NCI-H128 (cell line): ENCODE data around the gene MLC1.
"Not testable (repeated sequence)": the region's sequence is repeated elsewhere in the genome, so short reads cannot be mapped to it uniquely, and the experiment has no call there.

Source experiments
- DNase-seq: peaks from one replicate; lab custom pipeline; 2025; ENCODE audit not compliant: unreplicated experiment; lab: John Stamatoyannopoulos, UW

MLC1 gene

DNA sequence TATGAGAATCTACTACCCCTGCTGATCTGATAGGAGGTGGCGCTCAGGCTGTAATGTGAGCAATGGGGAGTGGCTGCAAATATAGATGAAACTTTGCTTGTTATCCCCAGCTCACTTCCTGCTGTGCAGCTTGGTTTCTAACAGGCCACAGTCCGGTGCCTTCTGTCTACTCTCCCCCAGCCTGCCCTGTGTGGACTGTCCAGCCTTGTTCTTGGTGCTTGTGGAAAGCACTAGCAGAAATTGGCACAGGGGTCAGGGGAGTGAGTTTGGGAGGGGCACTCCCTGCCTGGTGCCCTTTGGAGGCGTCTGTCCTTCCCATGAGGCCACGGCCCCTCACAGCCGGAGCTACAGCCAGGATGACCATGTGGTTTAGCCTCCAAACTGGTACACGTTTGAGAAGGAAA is 18.9 kb upstream of the MLC1 start:
- no peak for DNase-seq

- no peak for DNase-seq
These were observed 17.7 kb upstream of the MLC1 start for GRCh38 chr22:50102946-50103345.

DNA sequence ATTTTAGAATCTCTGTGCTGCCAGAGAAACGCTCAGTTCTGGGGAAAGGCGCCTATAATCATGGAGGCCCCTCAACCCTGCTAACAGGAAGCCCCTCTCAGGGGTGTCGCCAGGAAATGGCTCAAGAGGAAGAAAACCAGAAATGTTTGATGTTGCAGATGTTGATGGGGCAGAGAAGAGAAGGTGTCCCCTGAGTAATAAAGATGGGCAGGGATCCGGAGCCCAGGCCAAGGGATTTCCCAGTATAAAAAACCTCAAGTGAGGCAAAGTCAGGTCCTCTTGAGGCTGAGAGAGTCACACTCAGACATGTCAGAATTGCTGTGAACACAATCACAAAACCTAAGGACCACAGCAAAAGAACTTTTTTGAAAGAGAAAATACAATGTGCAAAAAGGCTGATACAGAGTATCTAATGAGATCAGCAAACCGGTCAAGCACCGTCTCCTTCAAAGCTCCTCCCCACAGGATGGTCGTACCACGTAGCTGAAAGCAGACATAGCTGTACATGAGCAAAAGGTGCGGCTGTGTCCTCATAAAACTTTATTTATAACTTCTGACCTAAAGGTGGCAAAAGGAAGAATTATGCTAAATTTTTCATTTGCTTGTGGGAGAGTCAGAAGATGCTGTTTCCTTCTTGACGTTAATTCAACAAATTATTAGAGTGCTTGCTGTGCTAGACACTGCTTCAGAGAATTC is 16.8 kb upstream of the MLC1 start:
- DNase-seq: no peak

DNA sequence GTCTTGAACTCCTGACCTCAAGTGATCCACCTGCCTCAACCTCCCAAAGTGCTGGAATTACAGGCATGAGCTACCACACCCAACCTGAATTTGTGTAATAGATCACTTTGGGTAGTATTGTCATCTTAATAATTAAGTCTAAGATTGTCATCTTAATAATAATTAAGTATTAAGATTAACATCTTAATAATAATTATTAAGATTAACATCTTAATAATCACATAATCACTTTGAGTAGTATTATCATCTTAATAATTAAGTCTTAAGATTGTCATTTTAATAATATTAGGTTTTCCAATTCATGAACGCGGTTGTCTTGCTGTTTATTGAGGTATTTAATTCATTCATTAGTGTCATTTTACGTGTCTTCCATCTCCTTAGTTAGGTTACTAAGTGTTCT is 12.8 kb upstream of the MLC1 start:
- no peak for DNase-seq

DNA sequence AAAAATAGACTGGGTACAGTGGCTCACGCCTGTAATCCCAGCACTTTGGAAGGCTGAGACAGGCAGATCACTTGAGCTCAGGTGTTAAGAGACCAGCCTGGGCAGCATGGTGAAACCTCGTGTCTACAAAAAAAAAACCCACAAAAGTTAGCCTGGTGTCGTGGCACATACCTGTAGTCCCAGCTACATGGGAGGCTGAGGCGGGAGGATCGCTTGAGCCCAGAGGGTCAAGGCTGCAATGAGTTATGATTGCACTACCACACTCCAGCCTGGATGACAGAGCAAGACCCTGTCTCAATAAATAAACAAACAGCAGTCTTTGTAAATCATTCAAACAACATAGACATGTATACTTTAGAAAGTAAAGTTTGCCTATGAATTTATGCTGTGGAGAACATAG is 7.1 kb upstream of the MLC1 start:
- no peak for DNase-seq

GRCh38 chr22:50091092-50091768 is 6.0 kb upstream of the MLC1 start:
- no peak for DNase-seq

GRCh38 chr22:50090412-50090714 is 5.1 kb upstream of the MLC1 start:
- DNase-seq: no peak

DNA sequence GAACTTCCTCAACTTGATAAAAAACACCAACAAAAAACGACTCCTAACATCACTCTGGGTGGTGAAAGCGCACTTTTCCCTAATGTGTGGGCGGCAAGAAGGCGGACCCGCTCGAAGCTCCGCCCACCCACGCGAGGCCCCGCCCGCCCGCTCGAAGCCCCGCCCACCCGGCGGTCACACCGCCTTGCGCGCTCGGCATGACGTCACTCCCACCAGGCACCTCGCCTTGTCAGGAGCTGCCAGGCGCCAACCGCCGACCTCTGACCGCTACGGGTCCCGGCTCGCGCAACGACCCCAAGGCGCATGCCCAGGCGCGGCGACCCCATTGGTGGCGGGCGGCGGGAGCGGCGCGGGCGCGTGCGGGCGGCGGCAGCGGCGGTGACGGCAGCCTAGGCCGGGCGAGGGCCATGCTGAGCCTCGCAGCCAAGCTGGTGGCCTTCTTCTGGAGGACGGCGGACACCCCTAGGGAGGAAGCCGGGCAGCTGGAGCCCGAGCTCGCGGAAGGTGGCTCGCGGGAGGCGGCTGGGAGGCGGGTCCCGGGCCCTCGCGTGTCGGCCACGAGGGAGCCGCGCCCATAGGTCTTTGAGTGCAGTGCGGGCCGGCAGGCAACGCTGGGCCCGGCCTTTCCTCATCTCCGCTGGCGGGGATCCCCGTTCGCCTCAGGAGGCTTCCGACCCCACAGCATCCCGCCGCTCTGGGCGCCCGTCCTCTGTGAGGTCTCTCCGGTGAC is 4.6 kb upstream of the MLC1 start, which contains the start of gene MOV10L1:
Gene MOV10L1 (plus strand): TSS at position 325 of the 730 bp plus-strand sequence. CDS start 83 bp downstream, at position 408.
- DNase-seq: no peak

GRCh38 chr22:50089231-50089630 is 4.0 kb upstream of the MLC1 start:
- DNase-seq: no peak

GRCh38 chr22:50088096-50088495 is 2.9 kb upstream of the MLC1 start:
- no peak for DNase-seq

DNA sequence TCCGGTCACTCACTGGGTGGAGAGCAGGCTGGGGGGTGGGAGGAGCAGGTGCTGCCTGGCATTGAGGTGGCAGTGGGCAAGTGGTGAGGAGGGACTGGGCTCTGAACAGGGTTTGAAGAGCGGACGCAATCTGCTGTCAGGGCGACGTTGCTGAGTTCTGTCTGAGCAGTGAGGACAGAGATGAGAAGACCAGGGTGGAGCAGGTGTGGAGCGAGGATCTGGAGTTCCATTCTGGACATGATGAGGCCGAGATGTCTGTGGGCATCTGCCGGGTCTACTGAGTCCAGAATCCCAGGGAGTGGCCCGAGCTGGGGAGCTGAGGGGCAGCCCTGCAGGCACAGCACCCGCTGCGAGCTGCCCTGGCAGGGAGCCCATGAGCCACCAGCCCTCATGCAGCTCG is 2.4 kb upstream of the MLC1 start:
- DNase-seq: no peak

- not testable (repeated sequence) for DNase-seq
These were observed 1.7 kb upstream of the MLC1 start for GRCh38 chr22:50086975-50087374.

DNA sequence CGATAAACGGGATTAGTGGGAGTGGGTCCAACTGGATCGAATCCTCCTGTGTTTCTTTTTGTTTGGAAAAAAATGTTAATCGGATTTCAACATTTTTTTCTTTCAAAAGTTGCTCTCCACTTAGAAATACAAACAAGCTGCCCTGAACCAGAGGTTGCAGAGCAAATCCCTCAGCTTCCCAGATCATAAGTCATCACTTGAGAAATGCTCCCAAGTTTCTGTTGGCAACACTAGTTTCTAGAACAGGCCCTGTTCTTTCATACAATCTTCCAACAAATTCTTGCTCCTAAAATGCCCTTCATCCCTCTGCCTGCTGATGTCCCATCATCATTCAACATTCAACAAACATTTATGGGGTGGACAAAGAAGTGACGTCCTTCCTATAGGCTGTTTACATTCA is 1.3 kb upstream of the MLC1 start:
- DNase-seq: no peak

- DNase-seq: no peak
These were observed 608 bp downstream of the MLC1 start for GRCh38 chr22:50084614-50085021.

- no peak for DNase-seq
These were observed 1.1 kb downstream of the MLC1 start for GRCh38 chr22:50084080-50084477.

DNA sequence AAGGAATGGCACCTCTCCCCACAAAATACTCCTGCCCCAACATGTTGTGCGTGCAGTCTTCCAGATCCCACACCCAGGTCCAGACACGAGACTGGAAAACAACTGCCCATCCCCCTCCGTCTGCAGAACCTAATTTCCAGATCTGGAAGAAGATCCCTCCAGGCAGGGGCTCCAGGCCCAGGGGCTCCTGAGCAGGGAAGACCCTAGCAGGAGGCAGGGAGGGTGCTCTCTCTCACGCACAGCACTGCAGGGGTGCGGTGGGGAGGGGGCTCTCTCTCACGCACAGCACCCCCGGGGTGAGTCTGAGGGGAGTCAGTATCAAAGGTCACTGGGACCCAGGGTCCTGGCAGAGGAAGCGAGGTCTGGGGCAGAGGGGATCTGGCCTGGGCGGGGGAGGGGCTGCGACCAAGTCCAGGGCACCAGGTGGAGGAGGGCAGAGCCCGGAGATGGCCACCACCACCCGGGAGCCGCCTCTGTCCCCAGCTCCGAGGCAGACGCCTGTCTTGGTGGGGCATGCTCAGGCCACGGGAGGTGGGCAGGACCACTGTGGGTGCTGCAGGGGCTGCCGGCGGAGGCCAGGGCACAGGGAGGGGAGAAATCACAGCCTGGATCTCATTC is 1.7 kb downstream of the MLC1 start:
- no peak for DNase-seq

DNA sequence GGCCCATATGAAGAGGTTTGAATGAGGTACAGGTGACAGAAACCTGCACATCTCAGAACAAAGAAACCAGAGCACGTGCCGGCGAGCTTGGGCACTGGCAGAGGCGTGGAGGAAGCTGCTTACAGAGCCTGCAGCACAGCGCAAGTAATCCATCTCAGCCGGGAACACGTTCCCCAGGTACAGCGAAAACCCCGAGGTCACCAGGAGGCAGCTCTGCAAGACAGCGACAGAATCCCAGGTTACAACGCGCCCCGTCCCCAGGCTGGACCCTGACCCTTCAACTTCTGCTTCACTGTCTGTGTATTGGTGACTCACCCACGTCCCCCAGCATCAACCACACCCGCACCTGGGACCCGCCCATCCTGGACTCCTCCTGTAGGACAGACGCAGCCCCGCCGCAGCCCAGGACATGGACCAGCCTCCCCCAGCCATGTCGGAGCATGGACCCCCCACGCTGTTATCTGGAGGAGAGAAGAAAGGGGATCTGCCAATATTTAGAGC is 2.2 kb downstream of the MLC1 start:
- no peak for DNase-seq

GRCh38 chr22:50082197-50082715 is 3.0 kb downstream of the MLC1 start:
- no peak for DNase-seq

GRCh38 chr22:50081426-50082196 is 3.6 kb downstream of the MLC1 start:
- DNase-seq: no peak

DNA sequence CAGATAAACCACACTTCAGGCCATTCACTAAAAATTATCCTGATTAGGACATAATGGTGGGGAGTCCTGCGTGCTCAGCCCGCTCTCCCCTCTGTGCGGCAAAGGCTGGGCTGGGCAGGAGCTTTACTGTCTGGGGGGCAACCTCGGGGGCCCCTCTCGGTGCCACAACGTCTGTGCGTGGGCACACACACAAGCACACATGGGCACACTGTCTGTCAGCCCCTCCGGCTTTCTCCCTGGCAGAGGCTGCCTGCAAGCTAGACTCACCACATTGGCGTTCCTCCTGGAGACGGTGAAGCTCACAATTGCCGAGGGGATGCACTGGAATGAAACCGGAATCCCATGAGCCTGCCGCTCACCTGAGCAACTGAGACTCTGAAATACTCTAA is 5.2 kb downstream of the MLC1 start:
- no peak for DNase-seq

- no peak for DNase-seq
These were observed 6.5 kb downstream of the MLC1 start for GRCh38 chr22:50078761-50079160.
